NB4 (cell line): ENCODE data around the gene DHRS12.

ENCODE experiments used
- CTCF ChIP-seq: IDR thresholded peaks from one replicate; pipeline ENCODE4 v1.5.1; 2012; ENCODE audit warnings: low read depth, low read length
- MYC ChIP-seq: IDR thresholded peaks from 2 replicates; pipeline ENCODE4 v1.6.1; 2011; ENCODE audit warnings: low read depth, low read length
- POLR2A ChIP-seq: IDR thresholded peaks from 2 replicates; pipeline ENCODE4 v1.6.1; 2011; ENCODE audit warnings: mild to moderate bottlenecking; ENCODE audit not compliant: insufficient read length; ENCODE audit errors: extremely low read depth

DNA sequence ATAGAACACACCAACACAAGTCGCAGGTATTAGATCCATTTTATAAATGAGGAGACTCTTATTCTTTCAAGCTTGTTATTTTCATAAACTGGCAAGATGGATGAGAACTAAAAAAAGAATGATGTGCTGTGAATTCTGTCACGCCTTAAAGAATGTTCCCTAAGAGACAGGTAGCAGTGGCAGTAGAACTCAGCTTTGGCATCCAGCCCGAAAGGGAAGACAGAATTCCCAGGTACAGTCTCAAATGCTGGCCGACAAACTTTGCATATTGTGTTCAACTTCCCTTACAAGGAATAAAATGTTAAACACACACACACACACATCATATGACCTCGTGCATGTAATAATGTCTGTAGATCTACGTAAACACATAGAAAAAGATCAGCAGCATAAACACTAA is 37.8 kb upstream of the DHRS12 start:
- TF ChIP-seq CTCF (no peak), POLR2A (no peak), MYC (no peak)
